HG03521 (cell line): Measurements from ENCODE around the gene SLC66A3.
"Not testable (repeated sequence)": the region's sequence is repeated elsewhere in the genome, so short reads cannot be mapped to it uniquely, and the experiment has no call there.

Experiments
- ATAC-seq: cut with Tn5 transposase; IDR thresholded peaks from one replicate; pipeline ENCODE4 v1.9.1; 2021; ENCODE audit warnings: mild to moderate bottlenecking, moderate library complexity; ENCODE audit not compliant: unreplicated experiment

SLC66A3 gene

GRCh38 chr2:11161747-11162146, 6.5 kb downstream of the SLC66A3 start:
- no peak for ATAC-seq

DNA sequence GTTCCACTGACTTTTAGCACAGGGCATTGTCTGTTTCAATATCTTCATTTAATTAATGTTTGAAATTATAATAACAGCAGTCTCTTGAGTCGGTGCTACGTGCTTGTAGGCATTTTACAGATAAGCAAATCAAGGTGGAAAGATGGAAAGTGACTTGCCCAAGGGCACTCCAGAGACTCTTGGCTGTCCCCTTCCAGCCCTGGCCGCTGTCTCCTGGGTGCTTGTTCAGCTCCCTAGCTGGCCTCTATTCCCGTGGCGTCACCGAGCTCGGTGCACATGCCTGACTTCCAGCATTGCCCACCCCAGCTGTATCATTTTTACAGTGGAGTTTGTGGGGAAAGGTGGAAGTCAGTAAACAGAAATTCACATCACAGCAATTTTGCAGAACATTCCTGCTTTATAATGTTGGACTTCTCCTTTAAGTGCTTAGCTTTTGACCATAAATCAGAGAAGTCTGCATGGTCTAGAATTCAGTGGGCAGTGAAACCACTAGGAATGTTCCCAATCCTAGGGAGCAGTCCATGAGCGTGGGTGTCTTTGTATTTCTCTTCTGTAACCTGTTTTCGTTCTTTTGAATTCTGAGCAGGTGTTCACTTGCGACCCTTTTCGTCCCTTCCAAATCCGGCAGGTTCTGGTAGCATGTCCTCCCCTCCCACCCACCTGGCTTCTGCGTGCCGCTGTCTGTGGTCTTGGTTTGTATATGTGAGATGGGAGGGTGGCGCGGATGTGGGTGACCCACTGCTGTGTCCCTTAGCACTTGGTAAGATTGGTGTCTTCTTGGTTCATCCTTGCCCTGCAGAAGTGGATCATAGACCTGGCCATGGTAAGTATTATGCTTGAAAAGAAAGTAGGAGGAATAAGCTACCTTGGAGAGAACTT, 8.4 kb downstream of the SLC66A3 start:
- no peak for ATAC-seq

DNA sequence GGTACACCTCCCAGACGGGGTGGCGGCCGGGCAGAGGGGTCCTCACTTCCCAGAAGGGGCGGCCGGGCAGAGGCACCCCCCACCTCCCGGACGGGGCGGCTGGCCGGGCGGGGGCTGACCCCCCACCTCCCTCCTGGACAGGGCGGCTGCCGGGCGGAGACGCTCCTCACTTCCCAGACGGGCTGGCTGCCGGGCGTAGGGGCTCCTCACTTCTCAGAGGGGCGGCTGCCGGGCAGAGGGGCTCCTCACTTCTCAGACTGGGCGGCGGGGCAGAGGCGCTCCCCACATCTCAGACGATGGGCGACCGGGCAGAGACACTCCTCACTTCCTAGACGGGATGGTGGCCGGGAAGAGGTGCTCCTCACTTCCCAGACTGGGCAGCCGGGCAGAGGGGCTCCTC, 9.8 kb downstream of the SLC66A3 start:
- not testable (repeated sequence) for ATAC-seq

DNA sequence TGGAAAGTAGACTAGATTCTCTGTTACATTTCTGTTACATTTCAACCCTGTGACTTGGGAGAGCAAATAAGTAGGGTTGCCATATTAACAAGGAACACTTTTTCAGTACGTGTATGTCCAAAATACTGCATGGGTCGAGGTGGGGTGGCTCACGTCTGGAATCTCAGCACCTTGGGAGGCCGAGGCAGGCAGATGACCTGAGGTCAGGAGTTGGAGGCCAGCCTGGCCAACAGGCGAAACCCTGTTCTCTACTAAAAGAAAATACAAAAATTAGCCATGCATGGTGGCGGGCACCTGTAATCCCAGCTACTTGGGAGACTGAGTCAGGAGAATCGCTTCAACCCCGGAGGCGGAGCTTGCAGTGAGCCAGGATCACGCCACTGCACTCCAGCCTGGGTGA, 11.2 kb downstream of the SLC66A3 start:
- ATAC-seq, result no peak

- no peak for ATAC-seq
These were observed 13.2 kb downstream of the SLC66A3 start for GRCh38 chr2:11168488-11168887.

GRCh38 chr2:11169333-11169732, 14.1 kb downstream of the SLC66A3 start:
- ATAC-seq, result no peak

- ATAC-seq, result no peak
These were observed 19.0 kb downstream of the SLC66A3 start for GRCh38 chr2:11174222-11174621.

- ATAC-seq, result no peak
These were observed 20.1 kb downstream of the SLC66A3 start for GRCh38 chr2:11175293-11175795.

- no peak for ATAC-seq
These were observed 22.8 kb downstream of the SLC66A3 start for GRCh38 chr2:11177871-11178690.

DNA sequence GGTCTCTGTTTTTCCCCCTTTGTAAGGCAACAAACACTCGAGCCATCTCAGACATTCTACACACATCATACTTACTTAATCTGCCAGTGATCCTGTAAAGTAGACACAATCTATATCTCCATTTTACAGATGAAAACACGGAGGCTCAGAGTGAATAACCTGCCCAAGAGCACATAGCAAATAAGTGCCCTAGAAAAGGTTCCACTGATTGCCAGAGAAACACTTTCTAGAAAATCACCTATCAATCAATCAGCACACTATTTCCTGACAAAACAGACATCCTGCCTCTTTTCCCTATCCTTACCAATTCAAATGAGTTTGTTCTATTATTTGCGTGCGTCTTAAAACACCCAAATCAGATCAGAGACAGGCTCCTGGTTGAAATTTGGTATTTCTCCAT, 23.9 kb downstream of the SLC66A3 start:
- no peak for ATAC-seq

DNA sequence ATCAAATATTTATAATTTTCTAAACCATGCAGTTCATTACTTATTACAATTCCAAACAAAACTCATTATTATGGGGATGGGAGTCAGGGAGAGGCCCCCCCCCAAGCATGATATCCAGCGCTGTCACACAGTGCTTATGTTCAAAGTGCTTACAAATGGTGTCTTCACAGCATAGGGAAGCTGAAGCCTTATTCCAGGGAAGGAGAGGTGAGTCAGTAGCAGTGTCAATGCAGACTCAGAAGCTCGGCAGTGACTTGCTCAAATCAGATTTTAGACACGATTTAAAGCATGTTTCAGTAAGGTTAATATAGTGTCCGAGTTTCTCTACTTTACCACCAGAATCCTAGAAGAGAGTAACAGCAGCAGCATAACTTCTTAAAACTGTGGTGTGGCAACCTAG, 24.6 kb downstream of the SLC66A3 start:
- no peak for ATAC-seq

DNA sequence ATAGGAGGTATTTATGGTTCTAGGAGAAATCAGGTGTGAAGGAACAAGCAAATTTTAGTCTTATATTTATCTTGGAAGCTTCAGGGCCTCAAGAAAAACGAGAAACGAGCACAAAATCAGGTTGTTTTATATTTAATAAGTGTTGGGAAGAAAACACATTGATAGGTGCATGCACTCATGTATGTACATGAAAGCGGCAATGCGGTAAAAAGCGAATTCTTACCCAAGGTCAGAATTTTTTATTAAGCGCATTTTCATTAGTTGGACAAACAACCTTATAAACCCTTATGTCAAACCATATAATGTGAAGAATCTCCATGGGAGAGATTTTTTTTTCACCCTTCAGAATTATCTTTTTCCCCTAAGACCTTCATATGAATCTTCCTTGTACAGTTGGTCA, 25.4 kb downstream of the SLC66A3 start:
- ATAC-seq, result no peak

- ATAC-seq, result no peak
These were observed 27.7 kb downstream of the SLC66A3 start for GRCh38 chr2:11182951-11183350.

GRCh38 chr2:11186145-11186544, 30.9 kb downstream of the SLC66A3 start:
- ATAC-seq, result no peak

DNA sequence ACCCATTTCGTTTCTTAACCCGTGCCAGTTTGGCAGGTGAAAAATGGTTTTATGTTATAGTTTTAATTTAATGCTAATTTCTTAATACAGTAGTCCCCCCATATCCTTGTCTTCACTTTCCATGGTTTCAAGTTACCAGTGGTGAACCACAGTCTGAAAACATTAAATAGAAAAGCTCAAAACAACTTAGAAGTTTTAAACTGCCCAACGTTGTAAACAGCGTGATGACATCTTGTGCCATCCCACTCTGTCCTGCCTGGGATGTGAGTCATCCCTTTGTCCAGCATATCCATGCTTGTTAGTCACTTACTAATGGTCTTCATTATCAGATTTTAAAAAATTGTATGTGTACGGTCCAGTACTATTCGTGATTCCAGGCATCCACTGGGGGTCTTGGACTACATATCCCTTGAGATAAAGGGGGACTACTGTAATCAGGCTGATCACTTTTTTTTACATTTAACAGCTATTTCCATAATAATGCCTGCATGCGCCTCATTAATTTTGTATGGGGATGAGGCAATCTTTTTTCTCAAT, 31.9 kb downstream of the SLC66A3 start:
- no peak for ATAC-seq

DNA sequence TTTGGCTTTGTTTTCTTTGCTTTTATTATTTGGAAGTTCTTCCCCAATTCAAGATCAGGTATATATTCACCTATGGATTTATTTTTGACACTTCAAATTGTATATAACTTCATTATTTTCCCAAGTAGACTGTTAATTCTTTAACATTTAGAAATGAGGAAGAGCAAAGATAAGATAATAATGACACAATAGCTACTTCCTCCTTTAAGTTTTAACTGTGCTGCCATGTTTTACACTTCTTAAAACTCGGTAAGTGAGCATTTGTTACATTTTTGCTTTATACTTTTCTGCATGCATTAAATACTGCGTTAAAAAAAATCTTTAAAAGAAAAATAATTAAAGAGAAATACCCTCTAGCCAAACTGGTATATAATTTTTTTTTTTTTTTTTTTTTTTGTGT, 32.5 kb downstream of the SLC66A3 start:
- no peak for ATAC-seq

DNA sequence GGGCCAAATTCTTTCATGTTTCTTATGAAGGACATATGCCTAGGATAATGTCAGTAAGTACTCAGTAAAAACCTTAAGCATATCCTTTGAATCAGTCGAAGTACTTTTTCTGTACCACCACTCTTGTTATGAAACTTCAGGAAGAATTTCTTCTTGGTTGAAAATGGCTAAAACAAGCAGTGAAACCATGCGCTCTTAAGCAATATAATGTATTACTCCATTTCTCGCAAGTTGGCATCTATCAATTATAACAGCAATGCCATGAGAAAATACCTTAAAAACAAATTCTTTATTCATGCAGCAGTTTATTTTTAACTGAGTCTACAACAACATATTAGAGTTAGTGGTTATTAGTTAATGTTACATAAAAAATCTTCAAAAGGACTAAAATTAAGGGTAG, 41.0 kb downstream of the SLC66A3 start:
- no peak for ATAC-seq

DNA sequence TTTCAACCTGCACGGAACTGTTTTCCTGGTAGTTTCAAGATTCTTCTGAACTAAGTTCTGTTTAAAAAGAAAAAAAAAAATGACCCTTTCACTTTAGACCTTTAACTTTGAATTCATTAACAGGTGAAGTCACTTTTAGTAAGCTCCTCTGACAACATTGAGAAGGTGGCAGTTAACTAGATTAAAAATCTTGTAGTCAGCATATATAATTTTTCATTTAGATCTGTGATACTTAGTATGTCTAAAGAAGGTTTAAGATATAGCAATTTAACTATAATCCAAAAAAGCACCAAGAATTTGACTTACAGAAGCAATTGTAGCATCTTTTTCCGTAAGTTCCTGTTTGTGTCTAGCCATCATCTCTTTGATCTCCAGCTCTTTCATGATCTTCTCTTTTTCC, 45.4 kb downstream of the SLC66A3 start:
- ATAC-seq, result no peak

DNA sequence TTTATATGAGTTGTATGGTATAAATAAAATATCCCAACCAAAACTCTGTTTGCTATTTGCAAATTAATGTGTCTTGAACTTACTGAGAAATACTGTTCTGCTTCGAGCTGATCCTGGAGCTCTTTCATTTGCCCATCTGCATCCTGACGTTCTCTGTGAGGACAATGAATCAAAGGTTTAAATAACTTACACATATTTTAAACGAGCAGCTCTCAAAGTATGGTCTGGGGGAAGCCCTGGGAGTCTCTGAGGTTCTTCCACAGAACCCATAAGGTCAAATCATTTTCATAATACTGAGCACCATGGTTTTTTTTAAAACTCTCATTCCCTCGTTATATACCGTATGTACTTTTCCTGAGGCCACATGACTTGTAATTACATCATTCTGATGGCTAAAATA, 46.7 kb downstream of the SLC66A3 start:
- ATAC-seq, result no peak

DNA sequence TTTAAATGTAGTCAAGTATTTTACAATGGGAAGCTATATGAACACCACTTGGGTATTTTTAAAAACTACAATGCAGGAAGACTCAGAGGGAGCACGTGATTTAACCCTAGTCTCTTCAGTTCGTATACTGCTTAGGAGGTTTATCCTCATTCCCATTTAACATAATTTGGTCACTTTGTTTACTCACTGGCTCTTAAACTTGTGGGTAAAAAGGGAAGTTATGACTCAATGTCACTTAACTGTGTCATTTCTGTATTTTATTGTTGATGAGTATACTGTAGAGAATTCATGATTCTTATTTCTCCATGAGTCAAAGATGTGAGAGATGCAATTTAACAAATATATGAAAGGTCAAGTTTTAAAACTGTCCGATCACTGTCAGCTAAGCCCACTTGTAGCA, 48.2 kb downstream of the SLC66A3 start:
- ATAC-seq, result no peak

GRCh38 chr2:11208083-11208482, 52.8 kb downstream of the SLC66A3 start:
- no peak for ATAC-seq

DNA sequence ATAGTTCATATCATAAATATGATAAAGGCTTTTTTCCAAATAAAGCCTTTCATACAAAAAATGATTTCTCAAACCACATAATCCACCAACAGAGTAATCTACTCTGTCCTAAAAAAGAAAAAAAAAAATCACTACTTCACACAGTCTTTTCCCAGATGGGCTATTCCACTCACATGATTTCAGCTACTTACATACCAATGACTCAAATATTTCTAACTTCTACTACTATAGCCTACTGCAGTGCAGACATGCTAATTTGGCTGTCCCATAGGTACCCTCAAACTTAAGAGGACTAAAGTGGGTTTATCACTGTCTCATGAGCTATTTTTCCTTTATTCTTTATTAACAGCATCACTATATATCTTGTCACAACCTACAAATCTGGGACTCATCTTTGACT, 57.4 kb downstream of the SLC66A3 start:
- no peak for ATAC-seq
